HG02870 (cell line): ENCODE data around the gene JADE2.
"Not testable (repeated sequence)": the region's sequence is repeated elsewhere in the genome, so short reads cannot be mapped to it uniquely, and the experiment has no call there.

Experiments
- ATAC-seq: cut with Tn5 transposase; IDR thresholded peaks from one replicate; pipeline ENCODE4 v1.9.1; 2021; ENCODE audit warnings: mild to moderate bottlenecking, moderate library complexity; ENCODE audit not compliant: unreplicated experiment

Gene JADE2

DNA sequence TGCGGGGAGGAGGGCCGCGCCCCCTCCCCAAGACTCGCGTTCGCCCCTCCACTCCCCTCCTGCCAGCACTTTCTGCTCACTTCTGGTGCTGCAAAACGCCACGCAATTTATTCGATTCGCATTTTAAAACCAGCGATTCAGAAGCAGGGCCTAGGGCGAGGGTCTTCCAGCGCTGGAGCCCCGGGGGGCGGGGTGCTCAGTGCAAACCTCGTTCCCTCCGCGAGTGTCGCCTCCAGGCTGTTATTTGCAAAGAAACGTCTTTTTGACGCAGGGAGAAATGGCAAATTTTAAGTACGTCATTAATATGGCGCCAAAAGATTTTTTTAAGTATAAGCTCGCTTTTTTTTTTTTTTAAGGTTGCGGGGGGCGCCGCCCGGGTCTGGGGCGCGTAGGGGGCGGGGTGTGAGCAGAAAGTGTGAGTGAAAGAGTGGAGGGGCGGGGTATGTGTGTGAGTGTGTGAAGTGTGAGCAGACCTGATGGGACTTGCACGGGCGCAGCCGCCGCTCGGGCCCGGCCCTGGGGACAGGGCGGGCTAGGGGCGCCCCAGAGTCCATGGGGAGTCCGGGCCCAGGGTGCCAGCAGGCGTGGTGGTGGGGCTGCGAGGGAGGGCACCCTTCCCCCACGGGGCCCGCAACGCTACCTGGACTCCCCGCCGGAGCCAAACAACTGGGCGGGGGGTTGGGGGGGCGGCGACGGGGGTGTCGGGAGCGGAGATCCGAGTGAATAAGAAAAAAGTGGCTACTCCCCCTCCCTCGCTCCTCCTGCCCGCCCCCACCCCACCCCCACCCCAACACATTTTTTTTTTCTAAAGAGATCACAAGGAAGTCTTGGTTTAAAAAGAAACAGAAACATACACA is at the start of gene JADE2:
Gene JADE2 (plus strand): TSS at position 845 of the 857 bp plus-strand sequence. CDS start 10,188 bp downstream, outside the sequence.
- no peak for ATAC-seq

DNA sequence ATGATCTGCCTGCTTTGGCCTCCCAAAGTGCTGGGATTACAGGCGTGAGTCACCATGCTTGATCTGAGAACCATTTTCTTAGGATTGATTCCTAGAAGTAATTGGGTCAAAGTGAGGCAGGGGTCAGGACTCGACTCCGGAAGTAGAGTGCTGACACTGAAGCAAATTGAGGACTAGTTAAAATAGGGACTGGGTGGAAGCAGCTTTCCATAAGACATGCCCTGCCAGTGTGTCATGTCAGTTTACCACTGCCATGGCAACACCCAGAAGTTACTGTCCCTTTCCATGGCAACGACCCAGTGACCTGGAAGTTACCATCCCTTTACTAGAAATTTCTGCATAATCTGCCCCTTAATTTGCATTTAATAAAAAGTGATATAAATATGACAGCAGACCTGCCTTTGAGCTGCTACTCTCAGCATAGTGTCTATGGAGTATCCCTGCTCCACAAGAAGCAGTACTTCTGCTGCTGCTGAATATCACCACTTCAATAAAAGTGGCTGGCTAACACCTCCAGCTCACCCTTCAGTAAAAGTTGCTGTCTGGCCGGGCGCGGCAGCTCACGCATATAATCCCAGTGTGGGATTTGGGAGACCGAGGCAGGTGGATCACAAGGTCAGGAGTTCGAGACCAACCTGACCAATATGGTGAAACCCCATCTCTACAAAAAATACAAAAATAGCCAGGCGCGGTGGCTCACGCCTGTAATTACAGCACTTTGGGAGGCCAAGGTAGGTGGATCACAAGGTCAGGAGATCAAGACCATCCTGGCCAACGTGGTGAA is 47.8 kb upstream of the JADE2 start:
- ATAC-seq, result no peak

DNA sequence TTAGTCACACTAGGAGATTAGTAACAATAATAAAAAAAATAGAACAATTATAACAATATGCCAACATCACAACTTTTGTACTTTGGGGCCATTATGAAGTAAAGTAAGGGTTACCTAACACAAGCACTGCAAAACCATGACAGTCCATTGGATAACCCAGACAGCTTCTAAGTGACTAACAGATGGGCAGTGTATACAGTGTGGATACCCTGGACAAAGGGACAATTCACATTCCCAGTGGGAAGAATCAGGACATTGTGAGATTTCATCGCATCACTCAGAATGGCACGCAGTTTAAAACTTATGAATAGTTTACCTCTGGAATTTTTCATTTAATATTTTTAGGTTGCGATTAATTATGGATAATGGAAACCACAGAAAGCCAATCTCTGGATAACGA is 45.6 kb upstream of the JADE2 start:
- no peak for ATAC-seq

GRCh38 chr5:134489227-134489944 is 36.1 kb upstream of the JADE2 start:
- no peak for ATAC-seq

GRCh38 chr5:134490255-134490924 is 35.1 kb upstream of the JADE2 start:
- ATAC-seq, result no peak

DNA sequence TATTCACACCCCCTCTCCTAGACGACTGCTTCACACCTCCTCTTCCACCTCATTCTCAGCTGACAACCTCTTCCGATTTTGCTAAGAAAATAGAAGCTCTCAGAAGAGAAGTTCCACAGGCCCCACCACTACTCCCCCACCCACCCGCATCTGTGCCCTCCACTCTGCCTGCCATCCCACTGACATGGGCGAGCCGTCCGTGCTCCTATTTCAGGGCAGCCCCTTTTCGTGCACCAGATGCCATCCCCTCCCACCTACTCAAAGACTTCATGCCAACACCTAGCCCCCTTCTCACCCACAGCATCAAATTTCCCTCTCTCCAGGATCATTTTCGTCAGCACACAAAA is 34.6 kb upstream of the JADE2 start:
- no peak for ATAC-seq

DNA sequence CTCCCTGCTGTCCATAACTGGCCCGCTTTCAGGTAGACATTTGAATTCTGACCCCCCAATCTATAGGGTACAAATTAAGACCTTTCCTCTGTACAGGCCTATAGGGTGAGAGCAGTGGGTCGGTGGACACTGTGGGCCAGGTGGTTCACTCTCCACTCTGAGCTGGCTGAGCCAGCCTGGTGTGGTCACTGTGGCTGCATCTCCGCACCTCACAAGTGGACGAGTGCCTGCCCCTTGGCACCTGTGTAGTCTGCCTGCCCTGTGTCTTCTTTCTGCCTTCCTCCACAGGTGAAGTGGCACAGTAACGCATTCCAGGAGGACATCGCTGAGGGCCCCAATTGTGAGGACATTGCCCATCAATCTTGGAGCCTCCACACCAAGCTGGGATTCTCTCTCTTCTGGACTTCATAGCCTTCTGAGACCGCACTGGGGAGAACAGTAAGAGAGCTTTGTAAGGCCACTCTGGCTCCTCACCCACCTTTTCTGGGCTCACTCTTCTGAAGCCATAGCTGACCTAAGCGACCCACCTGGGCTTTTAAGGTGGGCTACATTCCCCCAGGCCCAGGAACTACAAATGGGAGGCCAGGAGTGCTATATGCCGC is 33.5 kb upstream of the JADE2 start:
- ATAC-seq, result no peak

DNA sequence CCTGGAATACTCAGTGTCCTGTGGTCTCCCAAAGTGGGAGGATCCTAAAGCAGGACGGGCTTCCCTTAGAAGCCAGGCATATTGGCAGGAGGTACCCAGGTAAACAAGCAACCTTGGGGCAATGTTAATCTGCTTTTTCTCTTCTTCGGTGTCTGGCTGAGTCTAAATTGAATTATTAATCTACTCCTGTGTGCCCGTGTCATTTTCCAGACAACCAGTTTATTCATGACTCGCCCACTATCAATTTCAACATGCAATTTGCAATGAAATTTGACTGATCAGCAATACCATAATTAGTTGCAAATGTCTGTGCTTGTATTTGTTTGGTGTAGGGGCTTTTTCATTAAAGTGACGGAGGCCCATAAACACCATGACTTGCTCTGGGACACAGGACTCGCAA is 32.9 kb upstream of the JADE2 start:
- no peak for ATAC-seq

DNA sequence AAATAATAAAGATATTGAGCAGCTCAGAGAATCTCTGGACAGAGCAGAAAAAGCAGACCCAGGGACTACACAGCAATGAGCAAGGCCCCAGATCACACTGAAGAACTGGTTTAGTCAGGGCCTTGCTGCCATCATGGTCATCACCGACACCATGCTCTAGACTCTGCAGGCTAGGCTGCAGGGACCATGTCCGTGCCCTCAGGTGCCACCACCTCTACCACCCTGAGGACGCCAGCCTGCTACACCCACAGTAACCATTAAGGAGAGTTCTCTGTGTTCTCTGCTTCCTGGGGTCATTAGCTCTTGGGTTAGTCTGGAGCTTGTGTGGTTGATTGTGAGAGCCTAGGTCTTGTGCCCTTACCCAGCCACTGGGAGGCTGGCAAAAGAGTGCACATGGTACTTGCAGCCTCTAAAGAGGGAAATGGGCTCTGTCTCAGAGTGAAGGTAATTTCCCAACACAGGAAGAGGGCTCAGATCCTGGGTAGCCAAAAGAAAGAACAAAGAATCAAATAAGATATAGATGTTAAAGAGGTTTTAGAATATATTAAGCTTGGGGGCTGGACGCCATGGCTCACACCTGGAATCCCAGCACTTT is 31.9 kb upstream of the JADE2 start:
- no peak for ATAC-seq

DNA sequence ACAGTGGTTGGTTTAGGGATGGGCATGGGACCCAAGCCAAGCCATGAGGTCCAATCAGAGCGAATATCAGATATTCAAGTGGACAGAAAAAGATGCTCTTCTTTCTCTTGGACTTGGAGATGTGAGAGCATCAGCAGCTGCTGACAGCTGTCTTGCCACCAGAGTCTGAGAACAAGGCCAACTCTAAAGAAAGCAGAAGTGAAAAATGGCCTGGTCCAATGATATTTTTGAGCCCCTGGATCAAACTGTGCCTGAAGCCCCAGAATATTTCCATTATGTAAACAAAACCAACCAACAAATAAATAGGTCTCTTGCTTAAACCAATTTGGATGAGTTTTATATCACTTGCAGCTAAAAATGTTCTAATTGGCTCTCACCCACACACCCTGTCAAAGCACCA is 30.7 kb upstream of the JADE2 start:
- no peak for ATAC-seq

DNA sequence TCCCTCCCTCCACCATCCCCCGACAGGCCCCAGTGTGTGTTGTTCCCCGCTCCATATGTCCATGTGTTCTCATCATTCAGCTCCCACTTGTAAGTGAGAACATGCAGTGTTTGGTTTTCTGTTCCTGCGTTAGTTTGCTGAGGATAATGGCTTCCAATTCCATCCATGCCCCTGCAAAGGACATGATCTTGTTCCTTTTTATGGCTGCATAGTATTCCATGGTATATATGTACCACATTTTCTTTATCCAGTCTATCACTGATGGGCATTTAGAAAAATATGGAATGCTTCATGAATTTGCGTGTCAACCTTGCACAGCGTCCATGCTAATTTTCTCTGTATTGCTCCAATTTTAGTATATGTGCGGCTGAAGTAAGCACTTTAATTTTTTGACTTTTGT is 25.6 kb upstream of the JADE2 start:
- ATAC-seq, result not testable (repeated sequence)

- ATAC-seq, result no peak
Measured at GRCh38 chr5:134500699-134501430, 24.6 kb upstream of the JADE2 start.

DNA sequence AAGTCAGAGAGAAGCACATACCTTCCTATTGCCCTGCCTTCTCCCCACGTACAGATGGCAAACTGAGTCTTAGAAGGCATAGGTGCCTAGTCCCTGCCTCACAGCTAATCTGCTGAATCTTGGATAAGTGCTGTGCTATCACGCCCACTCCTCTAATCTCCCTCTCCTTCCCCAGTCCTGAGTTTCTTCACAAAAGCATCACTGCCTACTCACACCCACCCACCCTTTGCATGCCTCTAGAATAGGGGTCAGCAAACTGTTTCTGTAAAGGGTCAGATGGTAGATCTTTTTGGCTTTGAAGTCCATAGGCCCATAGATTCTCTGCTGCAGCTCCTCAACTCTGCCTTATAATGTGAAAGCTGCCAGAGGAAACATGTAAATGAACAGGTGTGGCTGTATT is 23.2 kb upstream of the JADE2 start:
- ATAC-seq, result no peak

DNA sequence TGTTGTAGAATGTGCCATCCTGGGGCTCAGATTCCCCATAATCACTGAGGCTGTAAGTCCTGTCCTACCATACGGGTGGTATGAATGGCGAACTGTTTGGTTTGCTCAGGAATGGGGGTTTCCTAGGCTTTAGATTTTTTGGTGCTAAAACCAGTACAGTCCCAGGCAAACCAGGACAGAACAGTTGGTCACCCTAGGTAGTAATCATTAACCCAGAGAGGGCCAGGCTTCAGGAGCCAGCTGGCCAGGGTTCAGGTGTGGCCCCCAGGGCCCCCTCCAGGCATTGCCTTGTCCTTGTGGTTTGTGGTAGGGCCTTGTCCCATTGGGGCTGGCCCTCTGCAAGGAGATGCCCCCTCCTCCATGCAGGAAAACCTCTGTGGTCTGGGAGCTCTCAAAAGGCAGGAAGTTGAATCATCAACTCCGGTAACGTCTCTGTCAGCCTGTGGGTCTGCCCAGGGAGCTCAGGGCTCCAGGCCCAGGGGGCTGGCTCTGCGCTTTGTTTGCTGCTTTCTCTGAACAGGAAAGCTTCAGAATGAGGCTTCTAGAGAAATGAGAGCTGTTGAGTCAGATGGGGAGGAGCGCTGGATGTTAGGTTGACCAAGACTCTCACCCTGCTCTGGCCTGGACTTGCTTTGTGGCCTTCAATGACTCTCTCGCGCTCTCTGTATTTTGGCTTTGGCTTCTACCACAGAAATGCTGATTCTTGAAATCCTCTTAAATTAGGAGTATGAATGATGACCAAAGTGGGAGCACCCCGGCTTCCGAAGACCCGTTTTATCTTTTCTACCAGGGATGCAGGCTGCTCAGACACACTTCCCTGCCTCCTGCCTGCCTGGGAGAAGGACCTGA is 22.2 kb upstream of the JADE2 start:
- ATAC-seq, result peak; percentile 87

DNA sequence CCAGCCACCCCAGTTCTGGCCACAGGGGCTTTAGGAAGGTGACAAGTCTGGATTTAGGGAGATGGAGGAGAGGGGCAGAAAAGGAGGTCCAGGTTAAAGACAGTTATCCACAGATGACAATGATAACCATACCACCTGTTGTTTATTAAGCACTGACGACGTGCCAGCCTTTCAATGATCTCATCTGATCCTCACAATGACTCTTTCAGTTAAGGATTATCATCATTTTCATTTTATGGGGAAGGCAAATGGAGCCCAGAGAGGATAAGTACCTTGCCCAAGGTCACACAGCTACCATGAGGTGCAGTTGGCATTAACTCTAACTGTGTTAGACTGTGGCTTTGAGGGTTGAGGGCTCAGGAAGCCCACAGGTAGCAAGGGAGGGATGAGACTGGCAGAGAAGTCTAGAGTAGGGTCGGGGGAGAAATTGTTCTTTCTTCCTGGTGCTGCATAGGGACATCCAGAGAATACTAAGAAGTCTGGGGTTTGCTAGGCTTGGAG is 21.5 kb upstream of the JADE2 start:
- ATAC-seq, result no peak

DNA sequence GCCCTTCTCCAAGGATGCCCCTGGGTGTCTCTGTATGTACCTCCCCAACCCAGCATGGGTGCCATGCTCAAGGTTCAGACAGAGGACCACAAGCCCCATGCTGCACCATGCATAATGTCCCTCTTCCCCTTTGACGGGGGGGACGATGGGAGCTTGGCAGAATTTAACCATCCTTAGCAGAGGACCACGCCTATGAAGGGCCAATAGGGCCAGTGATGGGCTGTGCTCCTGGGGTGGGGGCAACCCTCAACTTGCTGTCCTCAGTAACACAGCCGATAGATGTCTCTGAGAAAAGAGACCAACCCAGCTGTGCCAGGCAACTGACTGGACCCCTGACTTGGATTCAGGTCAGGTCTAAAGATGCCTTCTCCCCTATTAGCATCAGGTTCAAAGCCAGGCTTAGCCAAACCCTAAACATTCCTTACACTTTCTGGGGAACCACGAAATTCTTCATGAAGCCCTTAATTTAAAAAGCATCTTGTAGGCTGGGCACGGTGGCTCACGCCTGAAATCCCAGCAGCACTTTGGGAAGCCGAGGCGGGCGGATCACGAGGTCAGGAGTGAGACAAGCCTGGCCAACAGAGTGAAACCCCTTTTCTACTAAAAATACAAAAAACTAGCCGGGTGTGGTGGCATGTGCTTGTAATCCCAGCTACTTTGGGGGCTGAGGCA is 20.7 kb upstream of the JADE2 start:
- no peak for ATAC-seq

GRCh38 chr5:134506054-134507039 is 19.1 kb upstream of the JADE2 start:
- ATAC-seq, result no peak
